Neuronal stem cell (in vitro differentiated cells): ENCODE data around the gene PLA2G4B.

Experiments
- DNase-seq: peaks from one replicate; pipeline ENCODE4 v3.0.0-alpha.2; 2013; ENCODE audit warnings: low spot score
- H2AFZ ChIP-seq: one replicate; pipeline ENCODE4 v1.6.1; 2013; ENCODE audit warnings: mild to moderate bottlenecking, low read length, inconsistent platforms
- H2AK5ac ChIP-seq: 2 replicates; pipeline ENCODE4 v1.6.1; 2013; ENCODE audit warnings: low read depth, mild to moderate bottlenecking, inconsistent platforms, low read length, moderate library complexity, mixed read lengths
- H2BK120ac ChIP-seq: 2 replicates; pipeline ENCODE4 v1.6.1; 2013; ENCODE audit warnings: low read depth, mild to moderate bottlenecking, inconsistent platforms, low read length, moderate library complexity, mixed read lengths
- H2BK12ac ChIP-seq: one replicate; pipeline ENCODE4 v1.6.1; 2013; ENCODE audit warnings: low read length, inconsistent platforms
- H2BK15ac ChIP-seq: 2 replicates; pipeline ENCODE4 v1.6.1; 2013; ENCODE audit warnings: mild to moderate bottlenecking, low read length, inconsistent platforms, mixed read lengths
- H2BK5ac ChIP-seq: one replicate; pipeline ENCODE4 v1.6.1; 2013; ENCODE audit warnings: inconsistent platforms, mild to moderate bottlenecking, low read length, moderate library complexity
- H3K14ac ChIP-seq: one replicate; pipeline ENCODE4 v1.6.1; 2013; ENCODE audit warnings: low read length, inconsistent platforms
- H3K18ac ChIP-seq: 2 replicates; pipeline ENCODE4 v1.6.1; 2013; ENCODE audit warnings: low read length, inconsistent platforms
- H3K23ac ChIP-seq: 2 replicates; pipeline ENCODE4 v1.6.1; 2013; ENCODE audit warnings: low read depth, mild to moderate bottlenecking, mixed read lengths, low read length, inconsistent platforms; ENCODE audit not compliant: poor library complexity
- H3K27ac ChIP-seq: replicated peaks from 3 replicates; pipeline ENCODE4 v1.5.1; 2013; ENCODE audit warnings: low read length, inconsistent platforms
- H3K27me3 ChIP-seq, 3 experiments: 2 replicates each; pipeline ENCODE4 v1.6.1; 2013; ENCODE audit warnings: low read length in 3 of 3, mild to moderate bottlenecking in 2 of 3, inconsistent platforms in 1 of 3, low read depth in 1 of 3, mixed read lengths in 1 of 3, moderate library complexity in 1 of 3; ENCODE audit not compliant: control insufficient read depth in 3 of 3, insufficient read depth in 3 of 3
- H3K36me3 ChIP-seq, 2 donors: replicated peaks in 1 of 2; 2 replicates each; pipeline ENCODE4 v1.6.1; 2013; ENCODE audit warnings: low read length in 2 of 2; ENCODE audit not compliant: control insufficient read depth in 2 of 2, insufficient read depth in 2 of 2
- H3K4ac ChIP-seq: 2 replicates; pipeline ENCODE4 v1.6.1; 2013; ENCODE audit warnings: inconsistent platforms, mild to moderate bottlenecking, low read length, moderate library complexity
- H3K4me1 ChIP-seq, 2 donors: 1 replicate in 1 of 2; 2 replicates in 1 of 2; pipeline ENCODE4 v1.6.1; 2013; ENCODE audit warnings: low read length in 2 of 2, low read depth in 1 of 2; ENCODE audit not compliant: control insufficient read depth in 2 of 2, insufficient read depth in 1 of 2
- H3K4me2 ChIP-seq: one replicate; pipeline ENCODE4 v1.6.1; 2013; ENCODE audit warnings: mild to moderate bottlenecking, low read length, inconsistent platforms; ENCODE audit not compliant: insufficient read depth, poor library complexity, severe bottlenecking
- H3K4me3 ChIP-seq, 2 donors: 2 replicates each; pipeline ENCODE4 v1.5.1; 2013; ENCODE audit warnings: low read length in 2 of 2, mild to moderate bottlenecking in 2 of 2, inconsistent platforms in 1 of 2, moderate library complexity in 1 of 2
- H3K79me1 ChIP-seq: one replicate; pipeline ENCODE4 v1.6.1; 2013; ENCODE audit warnings: low read depth, mild to moderate bottlenecking, inconsistent platforms, low read length, moderate library complexity
- H3K9ac ChIP-seq: one replicate; pipeline ENCODE4 v1.6.1; 2013; ENCODE audit warnings: mild to moderate bottlenecking, low read depth, low read length, inconsistent platforms; ENCODE audit not compliant: poor library complexity
- H3K9me3 ChIP-seq, 2 donors: replicated peaks in 1 of 2; 2 replicates each; pipeline versions ENCODE3 to v1.6.1; 2013; ENCODE audit warnings: low read length in 2 of 2, mild to moderate bottlenecking in 2 of 2, inconsistent platforms in 1 of 2, low read depth in 1 of 2, mixed read lengths in 1 of 2, moderate library complexity in 1 of 2; ENCODE audit not compliant: control insufficient read depth in 2 of 2, insufficient read depth in 1 of 2
- H4K8ac ChIP-seq: one replicate; pipeline ENCODE4 v1.6.1; 2013; ENCODE audit warnings: low read depth, mild to moderate bottlenecking, inconsistent platforms, low read length, moderate library complexity
- H4K91ac ChIP-seq: one replicate; pipeline ENCODE4 v1.6.1; 2013; ENCODE audit warnings: low read length, low read depth, mild to moderate bottlenecking, inconsistent platforms; ENCODE audit not compliant: poor library complexity
- WGBS, 2 donors: extraction: QIAGEN DNeasy Blood & Tissue Kit; methylation state at CpG; one replicate each; pipeline ENCODE4 v1.1.7; 2013; ENCODE audit warnings: missing lambda C conversion rate in 2 of 2, mixed read lengths in 1 of 2; ENCODE audit not compliant: insufficient read length in 2 of 2, insufficient replicate concordance in 1 of 2; ENCODE audit errors: extremely low coverage in 2 of 2; 5-methylcytosine and 5-hydroxymethylcytosine counted together

PLA2G4B gene

GRCh38 chr15:41858756-41859155 lies 20.1 kb downstream of the PLA2G4B start:
- Histone ChIP-seq H2BK120ac (no peak overlapping the region), H3K4me2 (no peak overlapping the region), H4K8ac (no peak overlapping the region), H2BK15ac (no peak overlapping the region), H3K27ac (no peak overlapping the region), H3K4ac (no peak overlapping the region), H3K14ac (no peak overlapping the region), H3K27me3 (no peaks in the 10 kb centered on the region), H3K9me3 (peaks cover 0 to 3% of the 10 kb centered on the region in 2 donors), H2BK12ac (peak overlapping the region; percentile 91), H3K36me3 (no peaks in the 10 kb centered on the region), H3K79me1 (peaks cover 2% of the 10 kb centered on the region), H2AFZ (no peak overlapping the region), H3K23ac (peak overlapping the region; percentile 83), H3K9ac (no peak overlapping the region), H3K4me3 (no peak overlapping the region), H3K18ac (peak overlapping the region; percentile 90), H2AK5ac (peak overlapping the region; percentile 25), H4K91ac (no peak overlapping the region), H3K4me1 (peaks cover 12 to 20% of the 10 kb centered on the region in 2 donors), H2BK5ac (peak overlapping the region; percentile 67)
- no CpG with 5 or more reads among the region's 15 CpGs for WGBS, 2 donors
- DNase-seq: no peak

GRCh38 chr15:41860049-41860828 lies 21.6 kb downstream of the PLA2G4B start:
- Histone ChIP-seq H3K9ac (no peak overlapping the region), H2AFZ (peak overlapping the region; percentile 78), H3K79me1 (peaks cover under 1% of the 10 kb centered on the region), H2AK5ac (peak overlapping the region; percentile 85), H3K36me3 (no peaks in the 10 kb centered on the region), H3K4ac (peak overlapping the region; percentile 70), H2BK12ac (peak overlapping the region; percentile 23), H3K4me3 (no peak overlapping the region), H3K4me2 (no peak overlapping the region), H4K91ac (no peak overlapping the region), H3K18ac (peak overlapping the region; percentile 53), H3K27me3 (no peaks in the 10 kb centered on the region), H3K9me3 (peaks cover 0 to 3% of the 10 kb centered on the region in 2 donors), H2BK5ac (no peak overlapping the region), H4K8ac (no peak overlapping the region), H3K4me1 (peaks cover 8 to 16% of the 10 kb centered on the region in 2 donors), H2BK120ac (no peak overlapping the region), H2BK15ac (no peak overlapping the region), H3K27ac (no peak overlapping the region), H3K14ac (no peak overlapping the region), H3K23ac (peak overlapping the region; percentile 31)
- no peak for DNase-seq
- WGBS, 2 donors: no CpG with 5 or more reads among the region's 15 CpGs

GRCh38 chr15:41861736-41862356 lies 23.2 kb downstream of the PLA2G4B start:
- Histone ChIP-seq H3K4me3 (no peak overlapping the region), H3K79me1 (no peaks in the 10 kb centered on the region), H3K9ac (no peak overlapping the region), H3K18ac (peak overlapping the region; percentile 68), H3K23ac (no peak overlapping the region), H2BK120ac (no peak overlapping the region), H4K8ac (no peak overlapping the region), H3K4ac (no peak overlapping the region), H2AK5ac (peak overlapping the region; percentile 59), H3K27me3 (no peaks in the 10 kb centered on the region), H2BK5ac (peak overlapping the region; percentile 32), H3K27ac (no peak overlapping the region), H3K4me1 (peaks cover 20 to 24% of the 10 kb centered on the region in 2 donors), H3K4me2 (no peak overlapping the region), H4K91ac (no peak overlapping the region), H2BK15ac (no peak overlapping the region), H2BK12ac (peak overlapping the region; percentile 93), H2AFZ (peak overlapping the region; percentile 26), H3K14ac (peak overlapping the region; percentile 67), H3K9me3 (peaks cover 0 to 3% of the 10 kb centered on the region in 2 donors), H3K36me3 (no peaks in the 10 kb centered on the region)
- no peak for DNase-seq
- WGBS, 2 donors: no CpG with 5 or more reads among the region's 18 CpGs

DNA sequence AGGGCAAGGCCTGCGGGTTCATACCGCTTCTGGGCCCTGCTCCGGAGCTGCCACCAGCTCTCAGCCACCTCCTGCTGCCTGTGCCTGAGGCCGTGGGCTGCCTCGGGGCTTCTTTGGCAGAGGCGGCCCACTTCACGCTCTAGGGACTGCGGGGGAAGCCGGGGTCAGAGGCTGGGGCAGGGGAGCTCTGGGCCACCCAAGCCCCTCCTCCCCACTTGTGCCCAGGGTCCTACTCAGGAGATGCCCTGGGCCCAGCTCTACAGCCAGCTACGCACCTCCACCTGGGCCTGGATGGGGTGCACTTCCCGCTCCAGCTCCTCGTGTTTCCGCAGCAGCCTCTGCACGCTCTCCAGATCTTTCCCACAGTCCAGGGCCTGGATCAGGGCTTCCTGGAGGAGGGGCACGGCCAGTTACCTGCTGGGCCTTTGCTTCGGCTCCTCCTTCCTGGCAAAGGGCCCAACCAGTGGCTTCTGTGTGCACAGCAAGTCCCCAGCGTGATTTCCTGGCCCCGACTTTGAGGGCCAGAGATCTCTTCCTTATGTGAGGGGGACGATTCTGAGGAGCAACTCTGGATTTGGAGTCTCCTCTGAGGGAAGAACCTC lies 24.0 kb downstream of the PLA2G4B start:
- Histone ChIP-seq H3K27me3 (no peaks in the 10 kb centered on the region), H3K27ac (no peak overlapping the region), H4K8ac (peak overlapping the region; percentile 73), H2BK12ac (no peak overlapping the region), H3K9me3 (peaks cover 0 to 3% of the 10 kb centered on the region in 2 donors), H2AK5ac (peak overlapping the region; percentile 59), H3K4me1 (peaks cover 20 to 29% of the 10 kb centered on the region in 2 donors), H2AFZ (peak overlapping the region; percentile 26), H2BK120ac (no peak overlapping the region), H3K4ac (no peak overlapping the region), H3K79me1 (no peaks in the 10 kb centered on the region), H3K14ac (peak overlapping the region; percentile 67), H3K18ac (peak overlapping the region; percentile 79), H2BK5ac (peak overlapping the region; percentile 32), H3K9ac (peak overlapping the region; percentile 3), H3K36me3 (no peaks in the 10 kb centered on the region), H3K4me2 (no peak overlapping the region), H3K4me3 (no peak overlapping the region), H2BK15ac (peak overlapping the region; percentile 10), H4K91ac (no peak overlapping the region), H3K23ac (peak overlapping the region; percentile 81)
- no CpG with 5 or more reads among the region's 19 CpGs for WGBS, 2 donors
- DNase-seq: no peak
